Liver (tissue), 9 donors: ENCODE results near the gene LDLRAD3. TPM values are rescaled to one million over a fixed set of nuclear protein-coding genes. Genes with fewer than 3 reads are reported as not detected.

Experiments used
- DNase-seq: peaks from one replicate; pipeline ENCODE4 v3.0.0-alpha.2; 2017; ENCODE audit warnings: low spot score
- H3K27ac ChIP-seq, 2 donors: one replicate each; pipeline ENCODE4 v1.7.0; 2013; ENCODE audit warnings: inconsistent platforms in 2 of 2, low read length in 2 of 2, control low read depth in 1 of 2, low read depth in 1 of 2, mild to moderate bottlenecking in 1 of 2
- H3K27me3 ChIP-seq, 4 donors: one replicate each; pipeline versions ENCODE4 v1.6.1 to v1.7.0; 2013; ENCODE audit warnings: low read length in 3 of 4, inconsistent platforms in 1 of 4, mild to moderate bottlenecking in 1 of 4, moderate library complexity in 1 of 4; ENCODE audit not compliant: control insufficient read depth in 4 of 4, insufficient read depth in 4 of 4
- H3K36me3 ChIP-seq, 4 donors: one replicate each; pipeline versions ENCODE4 v1.6.1 to v1.7.0; 2013; ENCODE audit warnings: low read length in 3 of 4, mild to moderate bottlenecking in 3 of 4, low read depth in 1 of 4, moderate library complexity in 1 of 4; ENCODE audit not compliant: control insufficient read depth in 4 of 4, insufficient read depth in 3 of 4
- H3K4me1 ChIP-seq, 4 donors: one replicate each; pipeline versions ENCODE4 v1.6.1 to v1.7.0; 2013; ENCODE audit warnings: low read length in 3 of 4, mild to moderate bottlenecking in 3 of 4, moderate library complexity in 1 of 4; ENCODE audit not compliant: control insufficient read depth in 4 of 4, insufficient read depth in 4 of 4
- H3K4me3 ChIP-seq, 3 donors: one replicate each; pipeline versions ENCODE4 v1.6.1 to v1.7.0; 2013; ENCODE audit warnings: low read length in 3 of 3, control low read depth in 1 of 3, low read depth in 1 of 3, mild to moderate bottlenecking in 1 of 3
- H3K9ac ChIP-seq, 2 donors: one replicate each; pipeline ENCODE4 v1.7.0; 2013; ENCODE audit warnings: low read length in 2 of 2, mild to moderate bottlenecking in 2 of 2, moderate library complexity in 2 of 2, control low read depth in 1 of 2, low read depth in 1 of 2
- H3K9me3 ChIP-seq, 4 donors: one replicate each; pipeline versions ENCODE4 v1.6.1 to v1.7.0; 2013; ENCODE audit warnings: low read length in 3 of 4; ENCODE audit not compliant: control insufficient read depth in 4 of 4
- ATF3 ChIP-seq: IDR thresholded peaks from 2 replicates; pipeline ENCODE4 v1.6.1; 2016; ENCODE audit warnings: antibody characterized with exemption
- CTCF ChIP-seq: fragments of 150-350 bp; IDR thresholded peaks from 2 replicates; pipeline ENCODE4 v1.5.1; 2017; ENCODE audit warnings: improper control_type of control experiment, low read depth, low read length; ENCODE audit not compliant: missing input control
- EGR1 ChIP-seq, 2 donors: IDR thresholded peaks; 2 replicates each; pipeline ENCODE4 v1.6.1; 2016 to 2018; ENCODE audit warnings: antibody characterized with exemption in 2 of 2, low read depth in 2 of 2
- FOXA1 ChIP-seq: IDR thresholded peaks from 2 replicates; pipeline ENCODE4 v1.6.1; 2016; ENCODE audit warnings: antibody characterized with exemption
- FOXA2 ChIP-seq: IDR thresholded peaks from 2 replicates; pipeline ENCODE4 v1.6.1; 2016; ENCODE audit warnings: antibody characterized with exemption
- GABPA ChIP-seq, 2 donors: IDR thresholded peaks in 1 of 2; conservative IDR thresholded peaks in 1 of 2; 2 replicates each; pipeline ENCODE4 v1.6.1; 2016; ENCODE audit warnings: antibody characterized with exemption in 2 of 2, mild to moderate bottlenecking in 1 of 2, moderate library complexity in 1 of 2
- JUND ChIP-seq, 2 donors: IDR thresholded peaks; 2 replicates each; pipeline ENCODE4 v1.6.1; 2016; ENCODE audit warnings: antibody characterized with exemption in 2 of 2
- MAX ChIP-seq: IDR thresholded peaks from 2 replicates; pipeline ENCODE4 v1.6.1; 2016; ENCODE audit warnings: antibody characterized with exemption
- NR2F2 ChIP-seq: IDR thresholded peaks from 2 replicates; pipeline ENCODE4 v1.6.1; 2016; ENCODE audit warnings: antibody characterized with exemption
- RAD21 ChIP-seq, 2 donors: IDR thresholded peaks; 2 replicates each; pipeline ENCODE4 v1.6.1; 2016; ENCODE audit warnings: antibody characterized with exemption in 2 of 2, mild to moderate bottlenecking in 2 of 2
- TAF1 ChIP-seq: conservative IDR thresholded peaks from 2 replicates; pipeline ENCODE4 v1.6.1; 2016; ENCODE audit warnings: antibody characterized with exemption, mild to moderate bottlenecking
- YY1 ChIP-seq: IDR thresholded peaks from 2 replicates; pipeline ENCODE4 v1.6.1; 2016; ENCODE audit warnings: antibody characterized with exemption, mild to moderate bottlenecking
- WGBS: extraction: QIAGEN DNeasy Blood & Tissue Kit; methylation state at CpG from one replicate; pipeline ENCODE4 v1.1.7; 2013; 5-methylcytosine and 5-hydroxymethylcytosine counted together
- polyA plus RNA-seq, 2 donors: library from polyadenylated mRNA; stranded (reverse) in 1 of 2; unstranded in 1 of 2; fragments of 200-250 nt in 1 of 2; fragments of >200 nt in 1 of 2; fragmentation: Nextera tagmentation in 1 of 2; extraction: Ambion mirVana in 1 of 2; gene quantifications; one replicate each; pipeline versions ENCODE4 v1.2.1 to v1.2.3, GENCODE V29; 2013 to 2015
- total RNA-seq, 2 donors: library from RNA; depleted of rRNA; stranded (reverse); fragments of >200 nt; gene quantifications; one replicate each; pipeline ENCODE4 v1.2.3, GENCODE V29; 2014
- TF ChIP-seq, protein P1 (sequence below): IDR thresholded peaks from 2 replicates; pipeline ENCODE4 v1.6.1; 2016; ENCODE audit warnings: antibody characterized with exemption, mild to moderate bottlenecking
- donor health status: healthy.
- donor health status: healthy.
- donor health status: healthy.
- donor health status: healthy.
- donor health status: healthy.

The LDLRAD3 gene
- total and polyA plus RNA-seq, 4 donors, result 0.75 to 1.3 (median 0.93) TPM

GRCh38 chr11:35934271-35934670, 9.6 kb upstream of the LDLRAD3 start (continued):
- TF ChIP-seq, protein P1, sequence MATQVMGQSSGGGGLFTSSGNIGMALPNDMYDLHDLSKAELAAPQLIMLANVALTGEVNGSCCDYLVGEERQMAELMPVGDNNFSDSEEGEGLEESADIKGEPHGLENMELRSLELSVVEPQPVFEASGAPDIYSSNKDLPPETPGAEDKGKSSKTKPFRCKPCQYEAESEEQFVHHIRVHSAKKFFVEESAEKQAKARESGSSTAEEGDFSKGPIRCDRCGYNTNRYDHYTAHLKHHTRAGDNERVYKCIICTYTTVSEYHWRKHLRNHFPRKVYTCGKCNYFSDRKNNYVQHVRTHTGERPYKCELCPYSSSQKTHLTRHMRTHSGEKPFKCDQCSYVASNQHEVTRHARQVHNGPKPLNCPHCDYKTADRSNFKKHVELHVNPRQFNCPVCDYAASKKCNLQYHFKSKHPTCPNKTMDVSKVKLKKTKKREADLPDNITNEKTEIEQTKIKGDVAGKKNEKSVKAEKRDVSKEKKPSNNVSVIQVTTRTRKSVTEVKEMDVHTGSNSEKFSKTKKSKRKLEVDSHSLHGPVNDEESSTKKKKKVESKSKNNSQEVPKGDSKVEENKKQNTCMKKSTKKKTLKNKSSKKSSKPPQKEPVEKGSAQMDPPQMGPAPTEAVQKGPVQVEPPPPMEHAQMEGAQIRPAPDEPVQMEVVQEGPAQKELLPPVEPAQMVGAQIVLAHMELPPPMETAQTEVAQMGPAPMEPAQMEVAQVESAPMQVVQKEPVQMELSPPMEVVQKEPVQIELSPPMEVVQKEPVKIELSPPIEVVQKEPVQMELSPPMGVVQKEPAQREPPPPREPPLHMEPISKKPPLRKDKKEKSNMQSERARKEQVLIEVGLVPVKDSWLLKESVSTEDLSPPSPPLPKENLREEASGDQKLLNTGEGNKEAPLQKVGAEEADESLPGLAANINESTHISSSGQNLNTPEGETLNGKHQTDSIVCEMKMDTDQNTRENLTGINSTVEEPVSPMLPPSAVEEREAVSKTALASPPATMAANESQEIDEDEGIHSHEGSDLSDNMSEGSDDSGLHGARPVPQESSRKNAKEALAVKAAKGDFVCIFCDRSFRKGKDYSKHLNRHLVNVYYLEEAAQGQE, result no peak
- TF ChIP-seq TAF1, result no peak

GRCh38 chr11:35934981-35935380, 8.9 kb upstream of the LDLRAD3 start:
- no peak for DNase-seq
- no peak for TF ChIP-seq NR2F2
- TF ChIP-seq FOXA1, result no peak
- no peak for TF ChIP-seq YY1
- TF ChIP-seq MAX, result no peak
- 74% methylated on average over 4 of the region's 4 CpGs for WGBS

DNA sequence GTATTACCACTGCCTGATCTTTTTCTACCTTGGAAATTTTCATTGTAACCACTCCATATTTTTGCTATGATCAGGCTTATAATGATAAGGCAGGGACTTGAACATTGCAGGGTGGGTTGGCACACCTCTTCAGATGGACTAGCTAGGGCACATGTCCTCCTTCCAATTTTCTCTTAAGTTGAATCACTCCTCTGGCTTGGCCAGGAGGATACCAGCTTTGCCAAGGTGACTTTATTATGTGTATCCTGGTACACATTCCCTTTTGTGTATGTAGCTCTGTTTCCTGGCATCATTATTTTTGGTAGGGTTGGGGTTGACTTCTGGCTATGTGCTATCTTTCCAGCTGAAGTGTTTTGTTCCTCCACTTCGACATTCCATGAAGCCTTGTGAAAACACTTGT, 8.5 kb upstream of the LDLRAD3 start:
- no peaks in the 10 kb centered on the region for H3K27me3 ChIP-seq
- H3K4me3 ChIP-seq, result no peak overlapping the region
- no peak overlapping the region for H3K9ac ChIP-seq
- no peak for TF ChIP-seq GABPA (IDR thresholded peaks at IDR 0.05 in 1 of 2, conservative IDR thresholded peaks at IDR 0.05 in 1 of 2)
- TF ChIP-seq, protein P1, result no peak
- no peak for DNase-seq
- H3K27ac ChIP-seq, result peak overlapping the region; percentile 6 to 7
- WGBS, result 85% methylated on average over 1 of the region's 1 CpG
- H3K9me3 ChIP-seq, result peaks cover 0 to 3% (median 0%) of the 10 kb centered on the region in 4 donors
- peaks cover 0 to 9% (median 6%) of the 10 kb centered on the region in 4 donors for H3K4me1 ChIP-seq
- no peaks in the 10 kb centered on the region for H3K36me3 ChIP-seq

More at GRCh38 chr11:35934981-35935380, 8.9 kb upstream of the LDLRAD3 start:
- H3K4me1 ChIP-seq, result peaks cover 0 to 9% (median 6%) of the 10 kb centered on the region in 4 donors
- H3K27me3 ChIP-seq, result no peaks in the 10 kb centered on the region
- peaks cover 0 to 3% (median 0%) of the 10 kb centered on the region in 4 donors for H3K9me3 ChIP-seq
- no peak overlapping the region for H3K4me3 ChIP-seq
- H3K27ac ChIP-seq, result no peak overlapping the region
- H3K9ac ChIP-seq, result no peak overlapping the region
- H3K36me3 ChIP-seq, result no peaks in the 10 kb centered on the region

- Histone ChIP-seq H3K4me3 (no peak overlapping the region), H3K27ac (no peak overlapping the region), H3K9me3 (peaks cover 0 to 1% (median 0%) of the 10 kb centered on the region in 4 donors), H3K27me3 (peaks cover 0 to 3% (median 0%) of the 10 kb centered on the region in 4 donors), H3K4me1 (peaks cover 0 to 9% (median 6%) of the 10 kb centered on the region in 4 donors), H3K9ac (no peak overlapping the region), H3K36me3 (no peaks in the 10 kb centered on the region)
- no peak for DNase-seq
- TF ChIP-seq ATF3 (no peak), EGR1 (IDR thresholded peaks at IDR 0.05; ENCODE audit: low read depth in 2 of 2) (no peak), TAF1 (no peak), RAD21 (IDR thresholded peaks at IDR 0.05) (no peak), CTCF (no peak), JUND (IDR thresholded peaks at IDR 0.05) (no peak), NR2F2 (no peak), FOXA2 (no peak), YY1 (no peak)
- 62% methylated on average over 3 of the region's 3 CpGs for WGBS
Measured at GRCh38 chr11:35937111-35937510, 6.8 kb upstream of the LDLRAD3 start.
